Measurements from ENCODE around the gene ETS2. TPM values are rescaled to one million over a fixed set of nuclear protein-coding genes. Genes with fewer than 3 reads are reported as not detected.

ETS2 gene
- total and polyA plus RNA-seq, 2 donors (not counting 1 experiment from before 2014, with no cell fraction given) = 1.9 to 5.6 TPM

DNA sequence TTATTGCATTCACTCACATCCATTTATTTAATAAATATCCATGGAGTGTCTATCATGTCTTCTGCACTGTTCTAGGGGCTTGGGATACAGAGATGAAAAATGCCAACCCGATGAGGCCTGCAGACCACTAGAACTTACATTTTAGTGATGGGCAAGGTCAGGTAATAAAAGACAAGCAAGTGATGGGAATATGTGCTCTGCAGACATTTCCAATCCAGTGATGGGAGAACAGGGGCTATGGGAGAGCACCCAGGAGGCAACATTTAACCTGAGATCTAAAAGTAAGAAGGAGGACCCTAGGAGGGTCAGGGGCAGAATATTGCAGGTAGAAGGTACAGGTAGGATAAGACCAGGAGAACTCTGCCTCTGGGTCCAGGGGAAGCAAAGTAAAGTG lies 53.1 kb downstream of the ETS2 start:
- TF ChIP-seq EZH2 (IDR thresholded peaks at IDR 0.05; ENCODE audit: borderline replicate concordance, insufficient read depth, low read depth, low read length, poor library complexity, severe bottlenecking) = no peak
- TF ChIP-seq CTCF (IDR thresholded peaks at IDR 0.05) = no peak
- peaks cover 0 to 6% (median 0%) of the 10 kb centered on the region in 3 donors for H3K9me3 ChIP-seq (ENCODE audit: control extremely low read depth in 1 of 3, control insufficient read depth in 2 of 3, insufficient read depth in 1 of 3, low read length in 2 of 3)
- DNase-seq (no peak), ATAC-seq (ENCODE audit: low read depth) (no peak)
- no peak overlapping the region for H3K4me3 Mint-ChIP-seq
- intact Hi-C loops (cut with micrococcal nuclease) = no loop called here
- no peak overlapping the region for H2AFZ ChIP-seq (ENCODE audit: insufficient read depth, low read depth, low read length, poor library complexity, severe bottlenecking)
- no peak overlapping the region for H3K27ac ChIP-seq (ENCODE audit: low read length in 2 of 2)
- peaks cover 0 to 38% (median 13%) of the 10 kb centered on the region in 4 experiments for H3K27me3 ChIP-seq (replicated peaks in 1 of 4; ENCODE audit: control extremely low read depth in 1 of 4, control insufficient read depth in 3 of 4, insufficient read depth in 4 of 4, low read length in 3 of 4)
- POLR2A ChIA-PET = no interaction called here
- H4K20me1 ChIP-seq (ENCODE audit: control insufficient read depth, insufficient read depth, low read length, poor library complexity, severe bottlenecking) = no peaks in the 10 kb centered on the region
- H3K27ac Mint-ChIP-seq = no peak overlapping the region
- H3K4me2 ChIP-seq (replicated peaks; ENCODE audit: low read depth, low read length, poor library complexity, severe bottlenecking) = no peak overlapping the region
- H3K27me3 Mint-ChIP-seq = peaks cover 61% of the 10 kb centered on the region
- peaks cover 26 to 31% of the 10 kb centered on the region in 2 donors for H3K4me1 ChIP-seq (ENCODE audit: control insufficient read depth in 2 of 2, insufficient read depth in 2 of 2, low read length in 2 of 2)
- no peak overlapping the region for H3K4me3 ChIP-seq (ENCODE audit: control extremely low read depth in 1 of 5, extremely low read depth in 1 of 5, insufficient read depth in 1 of 5, low read depth in 2 of 5, low read length in 4 of 5)
- 90% methylated on average over 1 of the region's 1 CpG for WGBS (ENCODE audit: insufficient coverage)
- H3K79me2 ChIP-seq (ENCODE audit: control insufficient read depth, insufficient read depth, low read length) = no peaks in the 10 kb centered on the region
- H3K9me3 Mint-ChIP-seq (ENCODE audit: insufficient read depth) = no peaks in the 10 kb centered on the region
- H3K4me1 Mint-ChIP-seq = peaks cover 26% of the 10 kb centered on the region
- no peaks in the 10 kb centered on the region for H3K36me3 ChIP-seq (replicated peaks in 1 of 2; ENCODE audit: control extremely low read depth in 1 of 2, control insufficient read depth in 1 of 2, extremely low read depth in 1 of 2, insufficient read depth in 2 of 2, low read length in 1 of 2)
- CTCF ChIA-PET = no interaction called here
- H3K9ac ChIP-seq (ENCODE audit: low read length) = no peak overlapping the region

DNA sequence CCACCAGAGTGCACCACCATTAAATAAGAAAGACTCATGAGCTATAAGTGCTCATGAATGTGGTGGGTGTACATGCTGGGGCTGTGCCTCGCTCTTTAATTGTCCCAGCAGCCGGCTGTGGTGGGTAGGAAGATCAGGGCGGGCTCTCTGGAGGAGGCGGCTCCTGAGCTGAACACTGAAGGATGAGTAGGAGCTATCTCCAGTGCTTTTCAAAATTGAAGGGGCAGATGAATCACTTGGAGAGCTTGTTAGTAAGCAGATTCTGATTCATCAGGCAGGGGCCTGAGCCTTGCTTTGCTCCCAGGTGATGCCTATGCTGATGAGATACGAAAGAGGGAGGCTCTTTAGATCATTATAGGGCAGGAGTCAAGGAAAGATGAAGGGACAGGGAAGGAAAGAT lies 54.1 kb downstream of the ETS2 start:
- Mint-ChIP-seq H3K27me3 (peaks cover 62% of the 10 kb centered on the region), H3K4me3 (no peak overlapping the region), H3K9me3 (ENCODE audit: insufficient read depth) (no peaks in the 10 kb centered on the region), H3K27ac (no peak overlapping the region), H3K4me1 (peaks cover 26% of the 10 kb centered on the region)
- no peak overlapping the region for H3K27ac ChIP-seq (ENCODE audit: low read length in 2 of 2)
- ChIA-PET POLR2A (no interaction called here), CTCF (no interaction called here)
- H3K79me2 ChIP-seq (ENCODE audit: control insufficient read depth, insufficient read depth, low read length) = no peaks in the 10 kb centered on the region
- peaks cover 0 to 6% (median 0%) of the 10 kb centered on the region in 3 donors for H3K9me3 ChIP-seq (ENCODE audit: control extremely low read depth in 1 of 3, control insufficient read depth in 2 of 3, insufficient read depth in 1 of 3, low read length in 2 of 3)
- intact Hi-C loops (cut with micrococcal nuclease) = no loop called here
- DNase-seq (no peak), ATAC-seq (ENCODE audit: low read depth) (no peak)
- H3K4me2 ChIP-seq (replicated peaks; ENCODE audit: low read depth, low read length, poor library complexity, severe bottlenecking) = no peak overlapping the region
- TF ChIP-seq EZH2 (IDR thresholded peaks at IDR 0.05; ENCODE audit: borderline replicate concordance, insufficient read depth, low read depth, low read length, poor library complexity, severe bottlenecking) (no peak), CTCF (IDR thresholded peaks at IDR 0.05) (no peak)
- no peaks in the 10 kb centered on the region for H3K36me3 ChIP-seq (replicated peaks in 1 of 2; ENCODE audit: control extremely low read depth in 1 of 2, control insufficient read depth in 1 of 2, extremely low read depth in 1 of 2, insufficient read depth in 2 of 2, low read length in 1 of 2)
- H3K4me1 ChIP-seq (ENCODE audit: control insufficient read depth in 2 of 2, insufficient read depth in 2 of 2, low read length in 2 of 2) = peaks cover 26 to 36% of the 10 kb centered on the region in 2 donors
- H3K9ac ChIP-seq (ENCODE audit: low read length) = no peak overlapping the region
- no peak overlapping the region for H3K4me3 ChIP-seq (ENCODE audit: control extremely low read depth in 1 of 5, extremely low read depth in 1 of 5, insufficient read depth in 1 of 5, low read depth in 2 of 5, low read length in 4 of 5)
- no peaks in the 10 kb centered on the region for H4K20me1 ChIP-seq (ENCODE audit: control insufficient read depth, insufficient read depth, low read length, poor library complexity, severe bottlenecking)
- H3K27me3 ChIP-seq (replicated peaks in 1 of 4; ENCODE audit: control extremely low read depth in 1 of 4, control insufficient read depth in 3 of 4, insufficient read depth in 4 of 4, low read length in 3 of 4) = peaks cover 0 to 45% (median 14%) of the 10 kb centered on the region in 4 experiments
- no peak overlapping the region for H2AFZ ChIP-seq (ENCODE audit: insufficient read depth, low read depth, low read length, poor library complexity, severe bottlenecking)
- 95% methylated on average over 3 of the region's 5 CpGs for WGBS (ENCODE audit: insufficient coverage)
